Adrenal gland (tissue), 5 donors: Measurements from ENCODE around the gene TUBB4B.

Experiments
- POLR2A ChIP-seq, 2 donors: fragments of 450-650 bp; IDR thresholded peaks; one replicate each; pipeline ENCODE4 v1.6.1; 2017; ENCODE audit warnings: antibody characterized with exemption in 2 of 2, mild to moderate bottlenecking in 2 of 2, moderate library complexity in 1 of 2
- TF ChIP-seq, protein P1 (sequence below), 6 experiments: fragments of 450-650 bp in 4 of 6; fragments of 200-600 bp in 2 of 6; sonication (generic) in 1 of 6; IDR thresholded peaks; 1 replicate in 5 of 6; 2 replicates in 1 of 6; pipeline versions ENCODE4 v1.5.1 to v1.8.0; 2016 to 2021; ENCODE audit warnings: antibody characterized with exemption in 6 of 6, mild to moderate bottlenecking in 2 of 6, moderate library complexity in 1 of 6
- donor health status: DM: no; HTN: no; CAD: no.

DNA sequence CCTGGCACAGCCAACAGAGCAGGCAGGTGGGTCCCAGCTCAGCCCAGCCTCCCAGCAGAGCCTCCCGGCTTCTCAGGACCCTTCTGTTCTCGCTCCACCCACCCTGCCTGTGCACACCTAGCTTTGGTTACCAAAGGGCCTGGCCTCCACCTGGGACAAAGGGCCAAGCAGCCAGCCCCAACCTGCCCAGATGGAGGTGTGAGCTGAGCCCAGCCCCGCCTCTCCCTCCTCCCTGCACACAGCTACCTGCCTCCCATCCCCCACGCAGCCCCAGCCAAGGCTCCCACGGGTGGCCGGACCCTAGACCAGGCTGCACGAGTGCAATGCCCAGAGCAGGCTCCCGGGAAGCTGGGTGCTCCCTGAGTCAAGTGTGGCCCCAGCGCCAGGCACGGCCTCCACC is 46.2 kb upstream of the TUBB4B start:
- TF ChIP-seq, protein P1, sequence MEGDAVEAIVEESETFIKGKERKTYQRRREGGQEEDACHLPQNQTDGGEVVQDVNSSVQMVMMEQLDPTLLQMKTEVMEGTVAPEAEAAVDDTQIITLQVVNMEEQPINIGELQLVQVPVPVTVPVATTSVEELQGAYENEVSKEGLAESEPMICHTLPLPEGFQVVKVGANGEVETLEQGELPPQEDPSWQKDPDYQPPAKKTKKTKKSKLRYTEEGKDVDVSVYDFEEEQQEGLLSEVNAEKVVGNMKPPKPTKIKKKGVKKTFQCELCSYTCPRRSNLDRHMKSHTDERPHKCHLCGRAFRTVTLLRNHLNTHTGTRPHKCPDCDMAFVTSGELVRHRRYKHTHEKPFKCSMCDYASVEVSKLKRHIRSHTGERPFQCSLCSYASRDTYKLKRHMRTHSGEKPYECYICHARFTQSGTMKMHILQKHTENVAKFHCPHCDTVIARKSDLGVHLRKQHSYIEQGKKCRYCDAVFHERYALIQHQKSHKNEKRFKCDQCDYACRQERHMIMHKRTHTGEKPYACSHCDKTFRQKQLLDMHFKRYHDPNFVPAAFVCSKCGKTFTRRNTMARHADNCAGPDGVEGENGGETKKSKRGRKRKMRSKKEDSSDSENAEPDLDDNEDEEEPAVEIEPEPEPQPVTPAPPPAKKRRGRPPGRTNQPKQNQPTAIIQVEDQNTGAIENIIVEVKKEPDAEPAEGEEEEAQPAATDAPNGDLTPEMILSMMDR (IDR thresholded peaks at IDR 0.05) = no peak
- TF ChIP-seq POLR2A (IDR thresholded peaks at IDR 0.05) = no peak
